Hepatocyte (in vitro differentiated cells): ENCODE measurements around the gene ADGRD1.

Experiments
- CTCF ChIP-seq: fragments of 200-600 bp; sonication (generic); IDR thresholded peaks from 2 replicates; pipeline ENCODE4 v1.5.1; 2016; ENCODE audit warnings: antibody characterized with exemption, mild to moderate bottlenecking; ENCODE audit not compliant: poor library complexity
- EZH2 ChIP-seq: fragments of 200-600 bp; sonication (generic); IDR thresholded peaks from 2 replicates; pipeline ENCODE4 v1.6.1; 2016; ENCODE audit warnings: antibody characterized with exemption, mild to moderate bottlenecking, borderline replicate concordance
- EZH2phosphoT487 ChIP-seq: fragments of 200-600 bp; sonication (generic); IDR thresholded peaks from one replicate; pipeline ENCODE4 v1.6.1; 2018; ENCODE audit warnings: antibody characterized with exemption, mild to moderate bottlenecking, low read depth, moderate library complexity; ENCODE audit not compliant: unreplicated experiment, severe bottlenecking

GRCh38 chr12:131020326-131021153 lies 66.8 kb downstream of the ADGRD1 start:
- no peak for TF ChIP-seq CTCF
- TF ChIP-seq EZH2 = no peak
- TF ChIP-seq EZH2phosphoT487 = no peak
